ENCODE measurements around the gene ZNF678.
A peak's percentile ranks its signal among the peaks of the same experiment; 100 is the strongest.
"Not testable (repeated sequence)": the region's sequence is repeated elsewhere in the genome, so short reads cannot be mapped to it uniquely, and the experiment has no call there.

ZNF678 gene

GRCh38 chr1:227604446-227604845, 41.1 kb downstream of the ZNF678 start:
- no peak overlapping the region for H3K4me3 ChIP-seq (ENCODE audit: low read depth, low read length)
- peak; percentile 30 for DNase-seq (ENCODE audit: low read depth)
- no peak for TF ChIP-seq CTCF (conservative IDR thresholded peaks at IDR 0.05; ENCODE audit: low read depth, low read length)

- DNase-seq (ENCODE audit: low read depth), result peak; percentile 15
- H3K4me3 ChIP-seq (ENCODE audit: low read depth, low read length), result not testable (repeated sequence)
Measured at GRCh38 chr1:227606271-227606670, 42.9 kb downstream of the ZNF678 start.

GRCh38 chr1:227607336-227607898, 44.1 kb downstream of the ZNF678 start:
- no peak for DNase-seq (ENCODE audit: low read depth)
- no peak for TF ChIP-seq CTCF (conservative IDR thresholded peaks at IDR 0.05; ENCODE audit: low read depth, low read length)

GRCh38 chr1:227612658-227613057, 49.3 kb downstream of the ZNF678 start:
- TF ChIP-seq CTCF (conservative IDR thresholded peaks at IDR 0.05; ENCODE audit: low read depth, low read length), result no peak
- DNase-seq (ENCODE audit: low read depth), result no peak
- H3K4me3 ChIP-seq (ENCODE audit: low read depth, low read length), result no peak overlapping the region

More at GRCh38 chr1:227607336-227607898, 44.1 kb downstream of the ZNF678 start:
- no peak overlapping the region for H3K4me3 ChIP-seq (ENCODE audit: low read depth, low read length)

GRCh38 chr1:227613526-227613925, 50.2 kb downstream of the ZNF678 start:
- no peak for DNase-seq (ENCODE audit: low read depth)
- H3K4me3 ChIP-seq (ENCODE audit: low read depth, low read length), result no peak overlapping the region
- no peak for TF ChIP-seq CTCF (conservative IDR thresholded peaks at IDR 0.05; ENCODE audit: low read depth, low read length)

- no peak for TF ChIP-seq CTCF (conservative IDR thresholded peaks at IDR 0.05; ENCODE audit: low read depth, low read length)
- H3K4me3 ChIP-seq (ENCODE audit: low read depth, low read length), result no peak overlapping the region
- peak; percentile 4 for DNase-seq (ENCODE audit: low read depth)
Measured at GRCh38 chr1:227621211-227621610, 57.9 kb downstream of the ZNF678 start.

GRCh38 chr1:227622739-227623475, 59.6 kb downstream of the ZNF678 start:
- no peak overlapping the region for H3K4me3 ChIP-seq (ENCODE audit: low read depth, low read length)
- TF ChIP-seq CTCF (conservative IDR thresholded peaks at IDR 0.05; ENCODE audit: low read depth, low read length), result no peak
- no peak for DNase-seq (ENCODE audit: low read depth)
